GM12878 (cell line): ENCODE measurements around the gene ADSS2. TPM values are rescaled to one million over a fixed set of nuclear protein-coding genes. Genes with fewer than 3 reads are reported as not detected.

Experiments
- ATAC-seq: fragments of 200-7000 bp; cut with Tn5 transposase; 3 replicates; pipeline ENCODE4 v1.9.1; 2020; ENCODE audit warnings: mild to moderate bottlenecking, moderate library complexity
- BruUV-seq: library from RNA; stranded (reverse); fragments of 400-500 nt; replicated peaks from 2 replicates; lab custom pipeline; 2021; lab: Mats Ljungman, UMichigan
- CTCF ChIA-PET: fragments of 300-600 bp; sonication (Branson Sonifier 250); formaldehyde crosslinking; extraction: SDS; loops from one replicate; lab custom pipeline; 2021; ENCODE audit warnings: inconsistent platforms; lab: Yijun Ruan, JAX
- POLR2A ChIA-PET: fragments of 350-600 bp; formaldehyde crosslinking; extraction: SDS; loops from one replicate; lab custom pipeline; 2021; ENCODE audit warnings: inconsistent platforms; lab: Charles Lee
- RAD21 ChIA-PET: fragments of 300-600 bp; sonication (Branson Sonifier 250); formaldehyde crosslinking; loops from one replicate; lab custom pipeline; 2023; ENCODE audit warnings: antibody characterized with exemption; ENCODE audit not compliant: unreplicated experiment; lab: Charles Lee
- SMC1A ChIA-PET: fragments of 300-600 bp; sonication (Branson Sonifier 250); formaldehyde crosslinking; loops from one replicate; lab custom pipeline; 2023; ENCODE audit not compliant: unreplicated experiment, uncharacterized antibody; lab: Charles Lee
- DNase-seq: peaks from one replicate; pipeline ENCODE4 v3.0.0-alpha.2; 2011; ENCODE audit warnings: low read depth, low spot score
- FAIRE-seq: peaks from 3 replicates; lab custom pipeline; 2011; peaks lifted over from hg19 to GRCh38; lab: Jason Lieb, UNC
- H2AFZ ChIP-seq: 2 replicates; pipeline ENCODE4 v1.6.0; 2011; ENCODE audit warnings: low read depth, low read length, control low read depth; ENCODE audit not compliant: control insufficient read depth
- H3K27ac ChIP-seq: 2 replicates; pipeline ENCODE4 v1.5.1; 2011; ENCODE audit warnings: control low read depth; ENCODE audit not compliant: control insufficient read depth, insufficient read depth
- H3K27me3 ChIP-seq, 2 experiments: replicated peaks in 1 of 2; 2 replicates each; pipeline versions ENCODE4 v1.6.0 to v1.6.1; 2011; ENCODE audit warnings: low read length in 1 of 2; ENCODE audit not compliant: control insufficient read depth in 2 of 2, insufficient read depth in 2 of 2
- H3K36me3 ChIP-seq, 2 experiments: 2 replicates each; pipeline ENCODE4 v1.5.1; 2011; ENCODE audit warnings: low read length in 1 of 2; ENCODE audit not compliant: control insufficient read depth in 2 of 2, insufficient read depth in 2 of 2
- H3K4me1 ChIP-seq: 2 replicates; pipeline ENCODE4 v1.6.1; 2011; ENCODE audit warnings: mild to moderate bottlenecking, low read length, moderate library complexity, mixed read lengths; ENCODE audit not compliant: control insufficient read depth, insufficient read depth
- H3K4me2 ChIP-seq: 2 replicates; pipeline ENCODE4 v1.6.0; 2011; ENCODE audit warnings: control low read depth; ENCODE audit not compliant: control insufficient read depth, insufficient read depth
- H3K4me3 ChIP-seq: fragments of 200-600 bp; sonication (generic); 2 replicates; pipeline ENCODE4 v1.5.1; 2016
- H3K79me2 ChIP-seq: 2 replicates; pipeline ENCODE4 v1.6.0; 2011; ENCODE audit warnings: low read length; ENCODE audit not compliant: control insufficient read depth, insufficient read depth
- H3K9ac ChIP-seq: 2 replicates; pipeline ENCODE4 v1.8.0; 2011; ENCODE audit warnings: low read length, control low read depth, mixed read lengths; ENCODE audit not compliant: control insufficient read depth, insufficient read depth
- H3K9me3 ChIP-seq: replicated peaks from 3 replicates; pipeline ENCODE4 v1.5.1; 2011; ENCODE audit warnings: mild to moderate bottlenecking, low read length; ENCODE audit not compliant: control insufficient read depth, insufficient read depth
- H4K20me1 ChIP-seq: 2 replicates; pipeline ENCODE4 v1.6.0; 2011; ENCODE audit not compliant: control insufficient read depth, insufficient read depth
- DPF2 ChIP-seq: fragments of 450-650 bp; IDR thresholded peaks from 2 replicates; pipeline ENCODE4 v1.6.1; 2017; ENCODE audit warnings: mild to moderate bottlenecking
- ZBTB40 ChIP-seq: fragments of 450-650 bp; IDR thresholded peaks from 2 replicates; pipeline ENCODE4 v1.6.1; 2016; ENCODE audit warnings: mild to moderate bottlenecking, moderate library complexity, borderline replicate concordance
- WGBS: methylation state at CpG from one replicate; pipeline ENCODE4 v1.1.6; 2016; ENCODE audit warnings: low lambda C conversion rate; ENCODE audit not compliant: insufficient replicate concordance, insufficient coverage; ENCODE audit errors: missing lambda C conversion rate; 5-methylcytosine and 5-hydroxymethylcytosine counted together
- in situ Hi-C: fragments of 300-500 bp; cut with MboI; formaldehyde crosslinking; loops from 9 replicates; pipeline ENCODE4 v1.14.3; 2018; ENCODE audit warnings: mixed read lengths
- intact Hi-C: fragments of 100-400 bp; cut with micrococcal nuclease; formaldehyde crosslinking; loops from one replicate; pipeline ENCODE4 v1.14.2; 2022; ENCODE audit not compliant: unreplicated experiment
- polyA plus RNA-seq, 11 experiments: library from polyadenylated mRNA; depleted of rRNA in 4 of 11; unstranded in 6 of 11; stranded (reverse) in 5 of 11; fragments of >200 nt; fragmentation: Nextera tagmentation in 4 of 11; fragmentation: Illumina TruSeq in 1 of 11; extraction: Ambion mirVana in 4 of 11; extraction: Trizol in 1 of 11; gene quantifications; 1 replicate in 1 of 11; 2 replicates in 10 of 11; pipeline versions ENCODE4 v1.2.1 to v1.2.3, GENCODE V29; 2011 to 2016; ENCODE audit warnings: inconsistent platforms in 2 of 11, missing spikeins in 2 of 11, low read depth in 1 of 11
- total RNA-seq, 4 experiments: library from RNA; depleted of rRNA in 3 of 4; stranded (reverse); fragments of >200 nt in 3 of 4; fragmentation: Illumina TruSeq in 1 of 4; extraction: Trizol in 1 of 4; gene quantifications; 2 replicates each; pipeline versions ENCODE4 v1.2.1 to v1.2.3, GENCODE V29; 2013 to 2021

The ADSS2 gene
- total and polyA plus RNA-seq, 10 of the 15 experiments (the other 5 are each of a cell fraction or from before 2014, with no cell fraction given): 8.1 to 49.3 (median 40.6) TPM

DNA sequence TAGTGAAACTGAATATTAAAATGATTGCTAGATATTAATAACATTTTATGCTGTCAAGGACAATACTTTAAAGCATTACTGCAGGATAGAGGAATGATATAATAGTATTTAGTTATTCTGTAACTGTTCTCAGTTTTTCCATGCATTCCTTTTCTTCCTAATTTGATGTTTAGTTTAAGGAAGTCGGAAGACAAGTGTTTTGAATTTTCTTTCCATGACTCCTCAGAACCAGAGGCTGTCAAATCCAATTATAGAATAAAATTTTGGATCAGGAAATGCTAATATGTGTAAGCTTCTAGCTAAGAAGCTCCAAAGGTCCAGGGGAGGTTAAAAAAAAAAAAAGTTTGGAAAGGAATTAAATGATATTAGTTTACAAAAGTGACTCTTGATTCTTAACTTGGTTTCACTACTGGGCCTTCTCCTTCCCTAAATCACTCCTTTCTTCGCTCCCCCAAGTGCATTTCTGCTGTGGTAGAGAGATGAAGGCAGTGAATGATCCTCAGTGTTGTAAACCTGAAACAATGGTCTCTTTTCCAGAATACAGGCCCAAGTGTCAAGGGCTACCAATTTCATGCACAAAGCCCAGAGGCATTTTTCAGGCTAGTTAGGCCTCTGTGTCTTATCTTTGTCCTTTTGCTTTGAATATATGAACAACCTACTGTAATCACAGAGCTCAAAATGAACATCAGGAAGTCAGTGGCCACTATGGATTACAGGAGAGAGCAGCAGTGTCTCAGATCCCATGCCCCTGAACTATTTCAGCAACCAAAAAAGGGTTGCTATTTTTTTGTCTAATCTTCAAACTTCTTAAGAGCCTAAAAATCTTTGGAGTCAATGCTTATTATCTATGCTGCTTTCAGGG lies 6.2 kb downstream of the ADSS2 start:
- ChIA-PET POLR2A (interaction anchor here (0.5 kb wide), 2 partner anchors 459 to 794 kb away, joined by 3 to 4 read pairs; no protein-coding TSS in a partner anchor), CTCF (interaction anchor here (1.0 to 1.7 kb wide), 3 partner anchors 27 to 369 kb away, joined by 3 read pairs; no protein-coding TSS in a partner anchor)
- H3K9ac ChIP-seq: peak overlapping the region; percentile 18; the same call in 1 of the 2 replicates
- BruUV-seq: no TSS peak
- intact Hi-C loops (loop anchor here (5.0 kb wide), 1 partner anchor 38 kb away; no protein-coding TSS in a partner anchor), in situ Hi-C loops (no loop called here)
- H3K4me3 ChIP-seq: 0 out of 2 replicates have a peak overlapping the region, but pooled peaks have one; percentile 34
- DNase-seq: no peak
- 89% methylated on average over 2 of the region's 2 CpGs for WGBS
- no peaks in the 10 kb centered on the region for H4K20me1 ChIP-seq
- H2AFZ ChIP-seq: no peak overlapping the region
- H3K27ac ChIP-seq: peak overlapping the region; percentile 9; the same call in 1 of the 2 replicates
- peak; percentile 49 for FAIRE-seq
- no peak overlapping the region; the same call in 1 of the 2 replicates for H3K4me2 ChIP-seq
- TF ChIP-seq ZBTB40: no peak
- TF ChIP-seq DPF2: no peak
- TF ChIP-seq, all 136 proteins: peak for 0
- Histone ChIP-seq H3K4me1 (peaks cover 4% of the 10 kb centered on the region; the same call in 1 of the 2 replicates), H3K9me3 (no peaks in the 10 kb centered on the region), H3K79me2 (peaks cover 88% of the 10 kb centered on the region), H3K36me3 (peaks cover 0 to 9% of the 10 kb centered on the region in 2 experiments; a peak in 1 of 4 replicates), H3K27me3 (no peaks in the 10 kb centered on the region)
- ATAC-seq: peak; percentile 31
- SMC1A ChIA-PET: interaction anchor here (0.9 to 1.8 kb wide), 4 partner anchors 13 to 146 kb away, joined by 3 to 5 read pairs (median 4); no protein-coding TSS in a partner anchor
- RAD21 ChIA-PET: interaction anchor here (1.1 to 1.2 kb wide), 4 partner anchors 26 to 126 kb away, joined by 3 read pairs; no protein-coding TSS in a partner anchor
